ENCODE results near the gene TAF15. TPM values are rescaled to one million over a fixed set of nuclear protein-coding genes. Genes with fewer than 3 reads are reported as not detected.

TAF15 gene
- total and polyA plus RNA-seq, 4 donors = 88.5 to 138 (median 114) TPM

GRCh38 chr17:35801583-35802224, 7.6 kb upstream of the TAF15 start:
- Histone ChIP-seq H3K36me3 (ENCODE audit: control insufficient read depth in 4 of 4, insufficient read depth in 4 of 4, low read length in 4 of 4) (no peaks in the 10 kb centered on the region), H3K9me3 (ENCODE audit: control insufficient read depth in 4 of 4, insufficient read depth in 3 of 4, low read length in 3 of 4) (no peaks in the 10 kb centered on the region), H3K9ac (ENCODE audit: insufficient read depth in 1 of 2, low read length in 2 of 2) (no peak overlapping the region), H3K4me3 (no peak overlapping the region), H3K27me3 (ENCODE audit: control insufficient read depth in 3 of 3, insufficient read depth in 3 of 3, low read length in 2 of 3) (peaks cover 0 to 16% (median 9%) of the 10 kb centered on the region in 3 donors), H3K27ac (ENCODE audit: low read depth in 1 of 2, low read length in 1 of 2) (peak overlapping the region in 1 of 2 donors; percentile 44), H3K4me1 (ENCODE audit: control insufficient read depth in 5 of 5, insufficient read depth in 5 of 5, low read length in 5 of 5) (peaks cover 0 to 11% (median 5%) of the 10 kb centered on the region in 5 donors)
- TF ChIP-seq CTCF (IDR thresholded peaks at IDR 0.05; ENCODE audit: control extremely low read depth, extremely low read depth) = no peak
- WGBS, 2 donors = 21 to 33% methylated on average over 9 of the region's 9 CpGs
- ATAC-seq (ENCODE audit: insufficient read depth, low FRiP score) (peak; percentile 28), DNase-seq (peak; percentile 56 to 84 (median 58))

- Histone ChIP-seq H3K36me3 (ENCODE audit: control insufficient read depth in 4 of 4, insufficient read depth in 4 of 4, low read length in 4 of 4) (no peaks in the 10 kb centered on the region), H3K4me1 (ENCODE audit: control insufficient read depth in 5 of 5, insufficient read depth in 5 of 5, low read length in 5 of 5) (peaks cover 0 to 14% (median 5%) of the 10 kb centered on the region in 5 donors), H3K27ac (ENCODE audit: low read depth in 1 of 2, low read length in 1 of 2) (no peak overlapping the region), H3K9ac (ENCODE audit: insufficient read depth in 1 of 2, low read length in 2 of 2) (no peak overlapping the region), H3K4me3 (no peak overlapping the region), H3K9me3 (ENCODE audit: control insufficient read depth in 4 of 4, insufficient read depth in 3 of 4, low read length in 3 of 4) (no peaks in the 10 kb centered on the region), H3K27me3 (ENCODE audit: control insufficient read depth in 3 of 3, insufficient read depth in 3 of 3, low read length in 2 of 3) (no peaks in the 10 kb centered on the region)
- peak; percentile 94 for TF ChIP-seq CTCF (IDR thresholded peaks at IDR 0.05; ENCODE audit: control extremely low read depth, extremely low read depth)
- WGBS, 2 donors = 33 to 36% methylated on average over 1 of the region's 1 CpG
- peak; percentile 57 to 94 (median 90) for DNase-seq
- peak; percentile 32 for ATAC-seq (ENCODE audit: insufficient read depth, low FRiP score)
Observed at GRCh38 chr17:35804658-35805192, 4.6 kb upstream of the TAF15 start.

DNA sequence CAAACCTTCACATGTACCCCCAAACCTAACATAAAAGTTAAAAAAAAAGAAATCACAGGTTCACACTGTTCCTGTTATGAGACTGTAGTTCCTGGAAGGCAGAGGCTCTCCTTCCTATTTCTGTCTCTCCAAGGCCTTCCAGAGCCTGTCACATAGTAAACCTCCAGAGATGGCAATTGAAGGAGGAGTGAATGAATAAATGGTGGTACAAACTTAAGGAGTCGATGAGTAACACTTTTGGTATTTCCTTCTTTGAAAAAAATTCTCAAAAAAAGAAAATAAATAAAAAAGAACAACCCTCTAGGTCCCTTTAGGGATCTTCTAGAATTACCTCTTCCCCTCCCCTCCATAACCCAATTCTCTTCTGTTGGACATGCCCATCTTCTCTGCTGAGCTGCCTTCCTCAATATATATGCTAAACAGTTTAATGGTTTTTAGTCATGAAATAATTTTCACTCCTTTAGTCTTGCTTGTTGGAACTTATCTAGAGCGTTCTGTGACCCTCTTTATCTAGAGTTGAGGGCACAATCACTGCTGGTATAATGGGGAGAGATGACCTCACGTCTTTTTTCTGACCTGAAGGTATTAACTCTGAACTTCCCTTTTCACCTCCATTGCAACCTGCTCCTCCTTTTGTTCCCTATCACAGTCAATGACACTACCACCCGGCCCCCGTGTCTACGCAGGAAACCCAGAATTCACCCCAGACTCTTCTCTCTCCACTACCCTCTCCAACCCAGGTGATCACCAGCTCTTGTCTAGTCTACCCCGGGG, 1.7 kb upstream of the TAF15 start:
- Histone ChIP-seq H3K36me3 (ENCODE audit: control insufficient read depth in 4 of 4, insufficient read depth in 4 of 4, low read length in 4 of 4) (peaks cover 0 to 2% (median 0%) of the 10 kb centered on the region in 4 donors), H3K27me3 (ENCODE audit: control insufficient read depth in 3 of 3, insufficient read depth in 3 of 3, low read length in 2 of 3) (no peaks in the 10 kb centered on the region), H3K9me3 (ENCODE audit: control insufficient read depth in 4 of 4, insufficient read depth in 3 of 4, low read length in 3 of 4) (no peaks in the 10 kb centered on the region), H3K9ac (ENCODE audit: insufficient read depth in 1 of 2, low read length in 2 of 2) (no peak overlapping the region), H3K4me1 (ENCODE audit: control insufficient read depth in 5 of 5, insufficient read depth in 5 of 5, low read length in 5 of 5) (peaks cover 2 to 23% (median 8%) of the 10 kb centered on the region in 5 donors), H3K27ac (ENCODE audit: low read depth in 1 of 2, low read length in 1 of 2) (no peak overlapping the region), H3K4me3 (no peak overlapping the region)
- TF ChIP-seq CTCF (IDR thresholded peaks at IDR 0.05; ENCODE audit: control extremely low read depth, extremely low read depth) = no peak
- no peak for DNase-seq
- 80 to 82% methylated on average over 7 of the region's 7 CpGs for WGBS, 2 donors
- ATAC-seq (ENCODE audit: insufficient read depth, low FRiP score) = no peak
